ENCODE measurements around the gene DIAPH2.
"Not testable (repeated sequence)": the region's sequence is repeated elsewhere in the genome, so short reads cannot be mapped to it uniquely, and the experiment has no call there.

The DIAPH2 gene

GRCh38 chrX:96719161-96719875 lies 34.7 kb downstream of the DIAPH2 start:
- no peak for DNase-seq (ENCODE audit: low spot score)

DNA sequence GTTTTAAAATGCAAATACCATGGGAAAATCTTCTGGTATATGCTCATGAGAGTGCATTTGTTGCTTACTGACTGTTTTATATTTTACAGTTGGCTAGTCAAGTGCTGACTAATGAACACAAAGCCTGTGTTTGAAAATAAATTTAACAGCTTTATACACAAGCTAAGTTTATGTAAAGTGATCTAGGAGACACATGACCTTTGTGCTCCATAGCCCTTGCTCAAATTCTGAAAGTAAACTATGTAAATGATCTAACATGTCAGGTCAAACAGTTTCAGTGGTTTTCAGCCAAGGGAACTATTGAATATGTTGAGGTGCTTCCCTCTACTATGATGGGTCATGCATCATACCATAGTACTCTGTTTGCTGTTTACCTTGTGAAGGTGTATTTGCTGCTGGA lies 36.7 kb downstream of the DIAPH2 start:
- no peak for DNase-seq (ENCODE audit: low spot score)

- no peak for DNase-seq (ENCODE audit: low spot score)
These were observed 38.1 kb downstream of the DIAPH2 start for GRCh38 chrX:96722781-96723180.

DNA sequence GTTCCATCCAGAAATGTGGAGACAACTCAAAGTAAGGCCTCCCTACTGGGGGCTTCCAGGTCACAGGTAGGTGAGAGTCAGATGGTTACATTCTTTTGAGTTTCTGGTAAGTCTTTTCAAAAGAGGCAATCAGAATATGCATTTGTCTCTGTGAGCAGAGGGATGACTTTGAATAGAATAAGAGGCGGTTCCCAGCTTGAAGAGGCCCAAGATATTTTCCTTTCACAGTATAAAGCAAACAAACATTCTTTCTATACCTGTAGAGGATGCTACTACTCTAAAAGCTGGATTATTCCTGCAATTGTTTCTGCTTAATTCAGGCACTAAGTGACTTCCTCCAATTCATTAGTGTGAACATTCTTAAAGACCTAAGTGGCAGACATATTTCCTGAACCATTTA lies 44.4 kb downstream of the DIAPH2 start:
- DNase-seq (ENCODE audit: low spot score), result no peak

- no peak for DNase-seq (ENCODE audit: low spot score)
These were observed 45.4 kb downstream of the DIAPH2 start for GRCh38 chrX:96729868-96730643.

GRCh38 chrX:96731000-96731399 lies 46.4 kb downstream of the DIAPH2 start:
- not testable (repeated sequence) for DNase-seq (ENCODE audit: low spot score)

GRCh38 chrX:96743367-96744073 lies 58.9 kb downstream of the DIAPH2 start:
- no peak for DNase-seq (ENCODE audit: low spot score)

DNA sequence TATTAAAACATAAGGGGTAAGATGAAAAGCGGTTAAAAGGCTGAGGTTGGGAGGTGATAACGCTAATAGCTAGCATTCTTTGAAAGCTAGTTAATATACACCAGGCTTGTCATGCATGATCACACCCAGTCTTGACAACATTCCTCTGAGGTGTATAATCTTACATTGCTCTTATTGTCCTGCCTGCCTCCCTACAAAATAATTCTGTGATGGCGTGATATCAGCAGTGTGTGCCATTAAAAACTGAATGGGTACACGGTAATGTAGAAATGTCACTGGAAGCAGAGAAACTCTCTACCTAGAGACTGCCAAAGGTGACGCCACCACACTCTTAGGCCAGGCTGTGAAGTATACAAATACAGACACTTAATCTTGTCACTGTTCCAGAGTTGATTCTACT lies 68.1 kb downstream of the DIAPH2 start:
- DNase-seq (ENCODE audit: low spot score), result no peak

DNA sequence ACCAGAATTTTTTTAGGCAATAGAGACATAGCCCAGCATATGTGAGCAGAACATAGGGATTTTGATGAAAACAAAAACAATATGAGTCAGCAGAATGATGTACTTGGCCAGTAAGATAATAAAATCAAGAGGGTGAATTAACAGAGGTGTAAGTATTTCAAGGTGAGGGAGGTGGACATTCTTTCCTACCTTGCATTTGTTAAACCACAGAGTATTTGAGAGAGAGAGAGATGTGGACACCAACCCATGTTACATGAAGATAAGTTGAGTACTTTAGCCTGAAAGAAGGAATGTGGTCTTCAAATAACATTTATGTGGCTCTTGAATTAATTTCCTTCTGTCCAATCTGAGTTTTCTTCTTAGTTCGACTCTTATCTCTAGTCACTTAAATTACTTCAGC lies 68.6 kb downstream of the DIAPH2 start:
- no peak for DNase-seq (ENCODE audit: low spot score)

DNA sequence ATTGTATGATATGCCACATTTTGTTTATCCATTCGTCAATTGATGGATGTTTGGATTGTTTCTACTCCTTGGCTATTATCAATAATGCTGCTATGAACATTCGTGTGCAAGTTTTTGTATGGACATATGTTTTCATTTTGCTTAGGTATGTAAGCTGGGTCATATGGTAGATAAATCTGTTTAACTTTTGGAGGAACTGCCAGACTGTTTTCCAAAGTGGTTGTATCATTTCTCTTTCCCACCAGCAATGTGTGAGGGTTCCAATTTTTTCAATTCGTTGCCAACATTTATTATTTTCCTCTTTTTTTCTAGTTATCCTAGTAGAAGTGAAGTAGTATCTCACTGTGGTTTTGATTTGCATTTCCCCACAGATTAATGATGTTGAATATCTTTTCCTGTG lies 71.8 kb downstream of the DIAPH2 start:
- no peak for DNase-seq (ENCODE audit: low spot score)

GRCh38 chrX:96761566-96761965 lies 76.9 kb downstream of the DIAPH2 start:
- no peak for DNase-seq (ENCODE audit: low spot score)

DNA sequence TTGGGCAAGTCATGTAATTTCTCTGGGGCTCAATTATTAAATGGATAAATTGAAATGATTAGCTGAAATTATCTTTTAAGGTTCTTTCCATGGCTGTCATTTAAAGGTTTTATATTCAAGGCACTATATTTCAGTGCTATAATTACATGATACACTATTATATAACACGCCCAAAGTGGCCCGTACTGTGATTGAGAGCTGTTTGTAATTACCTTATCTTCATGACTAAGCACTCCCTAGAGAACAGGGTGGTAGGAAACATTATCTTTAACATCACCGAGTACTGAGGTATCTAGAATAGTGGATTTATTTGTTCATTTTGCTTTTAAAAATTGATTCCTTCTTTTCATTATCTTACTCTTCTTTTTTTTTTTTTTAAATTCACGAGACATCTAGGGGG lies 79.0 kb downstream of the DIAPH2 start:
- no peak for DNase-seq (ENCODE audit: low spot score)

- no peak for DNase-seq (ENCODE audit: low spot score)
These were observed 80.2 kb downstream of the DIAPH2 start for GRCh38 chrX:96764864-96765263.

- DNase-seq (ENCODE audit: low spot score), result peak; percentile 27
These were observed 85.7 kb downstream of the DIAPH2 start for GRCh38 chrX:96770315-96770714.

DNA sequence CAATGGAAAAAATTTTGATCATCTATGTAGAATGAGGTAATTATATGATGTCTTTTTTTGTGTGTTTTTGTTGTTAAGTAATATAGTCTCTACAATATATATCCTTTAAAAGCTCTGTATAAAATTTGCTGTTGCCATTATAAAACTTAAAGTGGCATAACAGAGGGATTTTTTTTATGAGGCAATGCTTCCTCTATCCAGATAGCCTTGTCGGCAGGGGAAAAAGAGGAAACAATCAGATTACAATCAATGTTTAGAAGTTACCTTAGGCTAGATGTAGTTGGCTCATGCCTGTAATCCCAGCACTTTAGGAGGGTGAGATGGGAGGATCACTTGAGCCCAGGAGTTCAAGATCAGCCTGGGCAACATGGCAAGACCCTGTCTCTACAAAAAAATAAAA lies 86.8 kb downstream of the DIAPH2 start:
- DNase-seq (ENCODE audit: low spot score), result no peak

GRCh38 chrX:96774116-96774515 lies 89.5 kb downstream of the DIAPH2 start:
- no peak for DNase-seq (ENCODE audit: low spot score)

GRCh38 chrX:96776966-96777365 lies 92.3 kb downstream of the DIAPH2 start:
- no peak for DNase-seq (ENCODE audit: low spot score)

GRCh38 chrX:96791559-96791958 lies 106.9 kb downstream of the DIAPH2 start:
- no peak for DNase-seq (ENCODE audit: low spot score)

DNA sequence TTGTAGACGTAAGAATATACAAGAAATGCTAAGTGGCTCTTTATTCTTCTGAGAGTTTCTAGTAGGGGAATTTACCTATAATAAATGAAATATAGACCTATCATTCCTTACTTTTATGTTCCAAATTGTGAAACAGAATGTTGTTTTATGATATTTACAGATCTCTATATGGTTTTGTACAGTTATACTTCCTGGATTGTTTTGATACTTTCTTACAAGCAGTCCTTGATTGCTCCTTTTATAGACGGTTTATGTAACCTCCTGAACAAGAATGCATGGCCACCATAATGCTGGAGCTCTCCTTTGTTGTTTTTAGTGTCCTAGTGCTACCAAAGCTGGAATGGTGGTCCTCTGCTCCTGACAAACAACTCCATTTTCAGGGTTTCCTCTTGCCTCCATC lies 107.4 kb downstream of the DIAPH2 start:
- DNase-seq (ENCODE audit: low spot score), result no peak

GRCh38 chrX:96798982-96799381 lies 114.3 kb downstream of the DIAPH2 start:
- DNase-seq (ENCODE audit: low spot score), result no peak

DNA sequence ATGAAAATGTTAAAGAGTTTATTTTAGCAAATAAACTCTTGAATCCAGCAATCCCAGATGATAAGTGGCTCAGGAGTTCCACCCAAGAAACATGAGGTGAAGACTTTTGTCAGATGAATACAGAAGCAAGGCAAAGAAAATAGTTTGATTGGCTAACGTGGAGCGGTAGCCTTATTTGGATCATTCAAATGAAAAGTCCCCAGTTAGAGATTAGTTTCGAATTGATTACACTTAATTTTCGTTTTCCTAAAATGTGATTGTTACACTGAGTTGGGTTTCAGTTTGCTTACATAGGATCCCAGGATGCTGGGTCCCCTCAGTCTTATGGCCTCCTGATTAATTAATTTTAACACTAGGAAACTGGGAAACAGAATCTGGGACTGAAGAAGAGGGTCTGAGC lies 122.7 kb downstream of the DIAPH2 start:
- DNase-seq (ENCODE audit: low spot score), result no peak

DNA sequence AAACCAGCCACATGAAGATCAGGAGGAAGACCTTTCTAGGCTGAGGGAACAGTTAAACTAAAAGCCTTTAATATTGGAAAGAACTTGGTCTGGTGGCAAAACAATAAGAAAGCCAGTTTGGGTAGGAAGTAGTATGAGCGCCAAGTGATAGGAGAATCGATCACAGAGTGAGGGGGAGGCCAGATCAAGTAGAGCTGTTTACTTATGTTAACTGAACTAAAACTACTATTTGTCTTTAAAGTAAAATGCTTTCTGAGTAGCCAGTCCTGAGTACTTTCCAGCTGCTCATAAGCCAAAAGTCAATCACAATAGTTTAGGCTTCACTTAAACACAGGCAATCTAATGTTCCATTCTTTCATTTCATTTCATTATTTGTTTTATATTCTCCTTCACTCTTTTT lies 136.3 kb downstream of the DIAPH2 start:
- DNase-seq (ENCODE audit: low spot score), result no peak

- DNase-seq (ENCODE audit: low spot score), result no peak
These were observed 139.5 kb downstream of the DIAPH2 start for GRCh38 chrX:96824166-96824565.
